Measurements from ENCODE around the gene CLDND1.

The CLDND1 gene

DNA sequence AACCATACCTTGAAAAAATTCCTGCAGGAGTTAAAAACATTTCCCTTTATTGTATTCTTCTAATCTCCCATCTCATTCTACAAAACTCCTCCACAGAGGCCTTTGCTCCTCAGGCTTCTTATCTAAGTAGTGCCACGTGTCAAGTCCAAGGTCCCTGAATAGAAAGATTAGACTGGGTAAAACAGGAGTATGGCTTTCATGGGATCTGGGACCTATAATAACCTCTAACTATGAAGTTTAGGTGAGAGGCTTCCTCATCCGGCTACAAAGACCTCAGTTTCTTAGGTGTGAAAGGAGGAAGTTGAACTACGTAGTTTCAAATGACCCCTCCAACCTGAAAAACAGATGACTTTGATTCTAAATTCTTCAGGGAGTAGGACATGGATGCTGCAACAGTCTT lies 29.1 kb upstream of the CLDND1 start:
- no peak for DNase-seq (ENCODE audit: low read depth)

DNA sequence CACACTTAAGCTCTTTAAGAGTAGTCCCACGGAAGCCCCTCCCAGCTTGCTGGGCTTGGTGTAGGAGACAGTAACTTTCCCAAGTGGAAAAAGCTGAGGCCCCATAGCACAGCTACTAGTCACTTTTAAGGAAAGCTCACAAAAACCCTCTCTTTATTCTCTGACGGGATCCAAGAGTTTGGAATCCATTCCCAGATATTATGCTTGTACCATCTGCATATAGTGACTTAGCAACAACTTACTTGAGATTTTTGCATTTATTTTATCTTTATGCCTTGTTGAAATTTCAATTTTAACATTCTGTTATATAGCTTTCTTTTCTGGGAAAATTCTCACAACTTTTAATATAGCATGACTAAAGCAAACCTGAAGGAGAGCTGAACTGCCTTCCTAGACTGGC lies 28.5 kb upstream of the CLDND1 start:
- no peak for DNase-seq (ENCODE audit: low read depth)

DNA sequence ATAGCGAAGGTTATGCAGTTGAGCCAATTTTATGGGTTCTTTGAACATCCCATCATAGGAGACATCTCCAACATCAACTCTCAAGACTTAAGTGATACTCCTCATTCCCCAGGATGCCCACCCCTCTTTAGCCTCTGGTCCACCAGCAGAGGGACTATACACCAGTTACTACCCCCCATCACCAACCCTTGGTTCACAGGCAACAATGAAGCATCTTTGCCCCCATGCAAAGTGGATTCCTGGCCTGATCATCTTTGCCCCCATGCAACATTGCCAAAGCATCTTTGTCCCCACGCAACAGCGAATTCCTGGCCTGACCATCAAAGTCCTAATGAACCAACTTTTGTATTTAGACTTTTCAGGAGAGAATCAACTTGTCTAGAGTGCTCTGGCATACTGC lies 28.1 kb upstream of the CLDND1 start:
- no peak for DNase-seq (ENCODE audit: low read depth)

DNA sequence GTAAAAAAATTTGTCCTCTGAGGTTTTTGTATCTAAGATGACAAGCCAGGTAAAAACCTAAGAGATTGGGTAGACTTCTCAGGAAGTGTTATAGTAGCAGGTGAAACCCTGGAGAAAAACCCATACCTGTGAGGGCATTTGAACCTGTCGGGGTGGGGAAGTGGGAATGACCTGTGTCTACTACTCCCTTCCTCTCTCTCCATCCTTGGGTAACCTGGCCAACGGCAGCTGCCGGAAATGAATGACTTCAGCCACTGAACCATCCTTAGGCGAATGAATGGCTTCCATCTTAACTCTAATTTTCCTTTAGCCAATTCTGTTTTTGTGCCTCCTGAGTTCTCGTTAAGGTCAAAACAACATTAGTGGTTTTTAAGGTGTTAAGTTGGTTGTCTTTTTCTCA lies 25.8 kb upstream of the CLDND1 start:
- DNase-seq (ENCODE audit: low read depth): no peak

DNA sequence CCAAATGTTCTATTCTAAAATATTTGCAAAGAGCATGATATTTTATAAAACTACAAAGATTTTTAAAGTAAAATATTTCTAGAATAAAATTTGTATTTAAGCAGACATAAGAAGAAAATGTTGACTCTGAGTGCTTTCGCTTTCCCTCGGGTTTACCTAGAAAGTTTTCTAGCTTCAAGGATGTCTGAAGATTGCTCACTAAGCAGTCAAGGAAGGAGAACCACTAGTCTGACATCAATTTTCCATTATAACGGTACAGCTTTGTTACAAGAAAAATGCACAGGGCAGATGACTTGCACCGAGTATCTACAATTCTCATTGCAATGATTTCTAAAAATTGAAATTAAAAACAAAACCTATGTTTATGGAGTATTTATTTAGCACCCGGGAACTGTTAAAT lies 23.2 kb upstream of the CLDND1 start:
- DNase-seq (ENCODE audit: low read depth): no peak

DNA sequence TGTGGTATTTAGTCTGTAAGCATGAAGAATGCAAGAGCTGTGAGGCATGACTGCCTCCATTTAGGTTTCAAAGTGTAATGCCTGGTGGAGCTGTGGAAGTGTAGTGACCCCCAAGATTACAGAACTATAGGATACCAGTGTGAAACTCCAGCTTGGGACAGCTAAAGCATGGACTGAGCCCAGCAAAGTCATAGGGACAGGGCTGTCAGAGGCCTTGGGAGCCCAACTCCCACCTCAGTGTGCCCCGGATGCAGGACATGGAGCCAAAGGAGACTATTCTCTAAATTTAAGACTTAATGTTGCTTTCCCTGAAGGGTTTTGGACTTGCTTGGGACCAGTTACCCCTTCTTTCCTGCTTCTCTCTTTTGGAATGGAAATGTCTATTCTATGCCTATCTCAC lies 19.9 kb upstream of the CLDND1 start:
- no peak for DNase-seq (ENCODE audit: low read depth)

DNA sequence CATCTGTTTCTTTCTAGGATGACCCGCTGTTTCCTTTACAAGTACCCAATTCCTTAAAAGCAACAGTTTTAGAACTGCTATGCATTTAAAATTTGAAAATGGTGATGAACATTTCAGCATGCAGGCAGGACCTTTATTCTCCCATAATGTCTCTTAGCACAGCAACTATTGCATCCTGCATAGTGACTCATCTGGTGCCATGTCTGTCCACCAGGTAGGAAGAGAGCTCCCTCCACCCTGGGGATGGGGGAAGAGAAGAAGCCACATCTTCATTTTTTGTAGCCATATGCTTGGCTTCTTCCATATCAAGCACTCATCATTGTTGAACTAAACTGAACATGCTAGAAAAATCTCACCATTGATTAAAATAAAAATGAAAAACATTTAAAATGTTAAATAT lies 19.0 kb upstream of the CLDND1 start:
- no peak for DNase-seq (ENCODE audit: low read depth)

DNA sequence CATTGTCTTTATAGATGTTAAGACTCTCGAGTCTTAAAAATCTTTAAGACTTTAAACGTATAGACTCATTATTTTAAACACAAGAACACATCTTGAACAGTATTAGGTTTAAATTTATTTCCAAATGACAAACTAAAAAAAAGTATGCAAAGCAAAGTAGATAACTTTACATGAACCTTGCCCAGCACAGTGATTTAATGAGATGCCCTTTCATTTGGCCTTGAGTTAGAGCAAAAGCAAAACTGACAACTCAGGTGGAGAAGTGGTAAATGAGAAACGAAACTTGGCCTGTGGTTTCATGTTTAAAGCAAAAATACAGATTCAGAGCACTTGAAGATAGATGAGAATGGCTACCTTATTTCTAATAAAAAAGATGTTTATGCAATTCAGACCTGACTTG lies 17.6 kb upstream of the CLDND1 start:
- no peak for DNase-seq (ENCODE audit: low read depth)

DNA sequence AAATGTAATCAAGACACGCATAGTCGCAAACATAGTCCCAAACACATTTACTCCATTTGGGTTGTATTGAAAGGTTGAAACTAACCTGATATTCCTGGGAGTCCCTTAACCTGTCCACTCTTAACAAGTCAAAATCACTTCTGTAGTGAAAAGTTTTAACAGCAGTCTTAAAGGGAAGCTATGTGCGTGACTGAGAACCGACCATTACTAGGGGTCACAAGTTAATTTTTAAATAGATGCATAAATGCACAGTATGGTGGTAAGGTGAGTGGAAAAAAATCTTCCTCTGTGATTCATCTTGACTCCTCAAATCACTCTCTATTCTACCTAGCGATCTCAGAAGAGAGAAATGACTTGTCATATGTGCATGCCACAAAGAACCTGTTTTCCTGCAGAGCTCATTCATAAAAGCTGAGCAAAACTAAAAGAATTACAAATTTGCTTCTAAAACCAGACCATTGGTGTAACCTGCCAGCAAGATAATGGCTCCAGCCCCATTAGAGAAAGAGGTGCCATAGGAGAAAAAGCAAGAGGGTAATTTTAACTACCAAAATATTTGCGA lies 13.8 kb upstream of the CLDND1 start:
- no peak for DNase-seq (ENCODE audit: low read depth)

DNA sequence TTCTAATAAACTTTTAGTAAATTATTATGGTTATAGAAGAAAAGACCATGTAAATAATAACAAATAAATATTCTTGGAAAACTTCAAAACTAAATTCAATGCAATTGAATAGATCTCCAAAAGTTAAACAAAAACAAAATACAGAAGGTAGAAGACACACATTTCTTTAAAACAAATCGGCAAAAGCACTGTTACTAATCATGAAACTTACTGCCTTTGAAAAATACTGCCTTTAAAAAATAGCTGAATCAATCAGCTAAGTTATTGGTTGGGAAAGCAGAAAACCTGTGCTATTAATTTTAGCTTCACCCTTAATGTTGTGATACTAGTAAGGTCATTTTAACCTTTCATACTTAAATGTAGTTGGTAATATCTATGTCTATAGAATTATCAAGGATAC lies 12.0 kb upstream of the CLDND1 start:
- no peak for DNase-seq (ENCODE audit: low read depth)

DNA sequence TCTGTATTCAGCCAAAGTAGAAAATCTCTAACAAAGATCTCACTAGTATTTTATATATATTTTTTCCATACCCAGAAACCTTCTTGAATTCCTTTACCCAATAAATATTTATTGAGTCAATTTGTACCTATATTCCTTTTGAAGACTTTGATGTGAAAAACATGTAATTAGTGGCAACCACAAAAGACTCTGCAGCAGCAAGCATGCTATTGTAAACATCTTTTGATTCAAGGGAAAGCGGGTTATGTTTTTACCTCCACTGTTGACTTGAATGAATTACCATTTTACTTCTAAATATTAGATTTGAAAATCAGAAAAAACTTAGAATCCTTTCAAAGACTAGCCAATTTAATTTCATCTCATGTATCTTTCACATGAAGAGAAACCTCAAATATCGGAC lies 11.5 kb upstream of the CLDND1 start:
- no peak for DNase-seq (ENCODE audit: low read depth)

DNA sequence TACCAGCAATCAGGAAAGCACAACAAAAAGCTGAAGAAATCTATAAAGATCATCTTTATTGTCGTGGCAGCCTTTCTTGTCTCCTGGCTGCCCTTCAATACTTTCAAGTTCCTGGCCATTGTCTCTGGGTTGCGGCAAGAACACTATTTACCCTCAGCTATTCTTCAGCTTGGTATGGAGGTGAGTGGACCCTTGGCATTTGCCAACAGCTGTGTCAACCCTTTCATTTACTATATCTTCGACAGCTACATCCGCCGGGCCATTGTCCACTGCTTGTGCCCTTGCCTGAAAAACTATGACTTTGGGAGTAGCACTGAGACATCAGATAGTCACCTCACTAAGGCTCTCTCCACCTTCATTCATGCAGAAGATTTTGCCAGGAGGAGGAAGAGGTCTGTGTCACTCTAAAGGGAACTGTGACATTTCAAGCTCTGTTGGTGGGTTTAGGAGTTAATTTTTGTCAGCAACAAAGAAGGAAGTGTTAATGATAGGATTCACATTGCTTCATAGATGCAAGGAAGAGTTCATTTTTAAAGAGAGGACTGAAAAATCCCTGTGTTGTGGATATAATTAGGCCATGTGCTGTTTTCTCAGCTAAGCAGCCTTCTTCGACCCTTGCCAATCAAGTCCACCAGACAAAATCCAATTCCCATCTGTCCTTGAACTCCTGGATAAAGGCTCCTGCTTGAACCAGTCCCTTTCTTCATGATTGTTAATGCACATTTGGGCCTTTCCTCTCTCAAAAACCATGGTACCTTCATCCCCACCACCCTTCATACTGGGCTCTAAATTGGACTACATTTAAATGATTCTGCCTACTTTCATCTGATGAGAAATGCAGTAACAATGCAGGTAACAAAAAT lies 10.2 kb upstream of the CLDND1 start:
- DNase-seq (ENCODE audit: low read depth): no peak

DNA sequence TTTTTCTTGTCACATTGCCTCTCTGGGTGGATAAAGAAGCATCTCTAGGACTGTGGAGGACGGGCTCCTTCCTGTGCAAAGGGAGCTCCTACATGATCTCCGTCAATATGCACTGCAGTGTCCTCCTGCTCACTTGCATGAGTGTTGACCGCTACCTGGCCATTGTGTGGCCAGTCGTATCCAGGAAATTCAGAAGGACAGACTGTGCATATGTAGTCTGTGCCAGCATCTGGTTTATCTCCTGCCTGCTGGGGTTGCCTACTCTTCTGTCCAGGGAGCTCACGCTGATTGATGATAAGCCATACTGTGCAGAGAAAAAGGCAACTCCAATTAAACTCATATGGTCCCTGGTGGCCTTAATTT lies 9.6 kb upstream of the CLDND1 start:
- no peak for DNase-seq (ENCODE audit: low read depth)

DNA sequence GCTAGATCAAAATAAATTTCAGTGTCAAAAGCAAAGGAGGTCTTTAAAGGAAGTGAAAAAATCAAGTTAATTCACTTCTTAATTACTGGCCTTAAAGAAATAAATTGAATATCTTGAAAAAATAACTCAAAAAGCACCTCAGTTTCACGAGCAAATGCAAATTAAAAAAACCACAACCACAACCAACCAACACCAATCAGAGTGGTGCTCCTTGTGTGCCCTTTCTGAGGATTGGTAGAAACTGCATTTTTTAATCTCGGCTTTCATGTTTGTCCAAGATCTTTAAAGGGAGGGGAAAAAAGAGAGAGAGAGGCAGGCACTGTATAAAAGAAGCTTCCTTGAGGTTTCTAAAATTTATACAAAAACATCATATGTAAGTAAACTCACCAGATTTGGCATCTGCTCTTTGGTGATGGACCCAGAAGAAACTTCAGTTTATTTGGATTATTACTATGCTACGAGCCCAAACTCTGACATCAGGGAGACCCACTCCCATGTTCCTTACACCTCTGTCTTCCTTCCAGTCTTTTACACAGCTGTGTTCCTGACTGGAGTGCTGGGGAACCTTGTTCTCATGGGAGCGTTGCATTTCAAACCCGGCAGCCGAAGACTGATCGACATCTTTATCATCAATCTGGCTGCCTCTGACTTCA lies 9.0 kb upstream of the CLDND1 start, which contains the start of gene GPR15:
Gene GPR15 (plus strand): TSS at position 357 of the 653 bp plus-strand sequence. CDS start 56 bp downstream, at position 413.
- DNase-seq (ENCODE audit: low read depth): no peak

DNA sequence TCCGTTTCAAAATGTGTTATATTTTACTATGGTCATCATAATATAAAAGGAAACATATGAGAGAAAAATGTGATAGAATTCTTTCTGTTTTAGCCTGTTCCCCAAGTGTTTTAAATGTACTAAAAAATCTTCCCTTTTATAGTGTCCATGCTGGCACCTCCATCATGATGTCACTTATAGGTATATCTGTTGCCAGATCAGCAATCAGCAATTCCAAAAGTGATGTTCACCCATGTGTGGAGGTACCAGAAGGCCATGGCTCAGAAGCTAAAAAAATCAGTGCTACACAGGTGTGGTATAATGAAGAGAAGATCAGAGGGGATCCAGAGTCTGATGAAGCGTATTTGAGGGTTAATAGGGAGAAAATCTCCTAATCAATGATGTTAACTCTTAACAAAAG lies 8.0 kb upstream of the CLDND1 start:
- DNase-seq (ENCODE audit: low read depth): no peak

DNA sequence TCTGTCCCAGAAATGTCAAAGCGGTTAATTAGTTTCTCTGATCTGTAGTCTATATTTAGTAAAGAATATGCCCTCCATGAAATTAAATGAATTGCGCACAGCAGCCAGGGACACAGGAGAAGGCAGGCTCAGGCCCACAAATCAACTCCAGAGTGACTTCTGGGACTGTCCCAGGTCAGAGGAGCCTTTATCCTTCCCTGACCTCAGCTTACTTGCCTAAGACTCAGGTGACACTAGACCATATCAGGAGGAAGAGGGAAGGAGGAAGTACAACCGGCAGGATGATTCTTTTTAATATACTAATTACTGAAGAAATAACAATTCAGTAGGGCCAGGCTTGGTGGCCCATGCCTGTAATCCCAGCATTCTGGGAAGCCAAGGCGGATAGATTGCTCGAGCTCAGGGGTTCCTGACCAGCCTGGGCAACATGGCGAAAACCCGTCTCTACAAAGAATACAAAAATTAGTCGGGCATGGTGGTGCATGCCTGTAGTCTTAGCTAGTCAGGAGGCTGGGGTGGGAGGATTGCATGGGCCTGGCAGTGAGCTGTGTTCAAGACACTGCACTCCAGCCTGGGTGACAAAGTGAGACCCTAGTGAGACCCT lies 7.3 kb upstream of the CLDND1 start:
- DNase-seq (ENCODE audit: low read depth): no peak

DNA sequence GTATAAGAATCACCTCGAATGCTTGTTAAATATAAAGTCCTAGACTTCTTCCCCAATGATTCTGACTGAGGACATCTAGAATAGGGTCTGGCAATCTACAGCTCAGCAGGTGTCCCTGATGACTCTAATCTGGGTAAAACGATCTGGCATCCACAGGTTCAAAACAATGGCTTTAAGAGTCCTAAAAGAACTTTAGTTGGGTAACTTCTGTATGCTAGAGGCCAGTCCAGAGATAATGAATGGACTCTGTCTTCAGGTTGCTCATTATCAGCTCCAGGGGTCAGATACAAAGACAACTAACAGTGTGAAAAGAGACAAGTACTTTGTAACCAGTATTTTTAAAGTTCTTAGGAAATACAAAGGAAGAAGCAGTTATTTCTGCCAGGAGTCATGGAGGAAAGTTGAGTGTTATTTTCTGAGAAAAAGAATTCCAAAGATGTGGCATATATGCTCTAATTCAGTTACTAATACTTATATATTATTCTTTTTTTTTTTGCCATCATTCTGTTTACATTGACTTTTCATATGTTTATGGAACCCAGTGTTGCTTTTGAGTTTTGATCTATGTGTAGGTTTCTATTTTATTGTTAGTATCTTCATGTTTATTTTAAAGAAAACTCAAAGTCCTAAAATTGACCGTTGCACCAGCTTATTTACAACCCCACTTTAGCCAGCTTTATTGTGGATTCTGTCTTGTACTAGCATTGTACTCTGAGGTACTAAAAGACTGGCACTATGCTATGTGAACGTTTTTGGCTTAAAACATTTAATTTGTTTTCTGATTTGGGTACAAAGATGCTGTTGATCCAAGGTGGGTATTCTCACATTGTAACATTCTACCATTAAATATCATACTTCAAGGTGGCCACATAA lies 6.0 kb upstream of the CLDND1 start:
- no peak for DNase-seq (ENCODE audit: low read depth)

DNA sequence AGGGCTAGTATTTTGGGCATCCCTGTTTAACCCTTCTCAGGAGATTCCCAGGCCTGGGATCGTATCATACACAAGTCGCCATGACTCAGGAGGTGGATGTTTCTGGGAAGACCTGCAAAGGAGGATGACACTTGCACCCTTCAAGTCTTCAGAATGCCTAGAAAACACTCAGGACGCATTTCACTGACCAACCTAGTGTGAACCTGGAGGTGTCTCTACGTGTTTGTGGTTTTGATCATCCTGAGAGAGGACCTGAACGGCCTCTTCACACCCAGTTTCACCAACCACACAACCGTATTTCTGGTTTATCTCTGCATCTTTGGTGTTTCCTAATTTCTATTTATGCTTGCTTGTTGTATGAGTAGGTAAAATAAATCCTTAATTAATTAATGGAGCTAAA lies 2.8 kb upstream of the CLDND1 start:
- DNase-seq (ENCODE audit: low read depth): no peak

DNA sequence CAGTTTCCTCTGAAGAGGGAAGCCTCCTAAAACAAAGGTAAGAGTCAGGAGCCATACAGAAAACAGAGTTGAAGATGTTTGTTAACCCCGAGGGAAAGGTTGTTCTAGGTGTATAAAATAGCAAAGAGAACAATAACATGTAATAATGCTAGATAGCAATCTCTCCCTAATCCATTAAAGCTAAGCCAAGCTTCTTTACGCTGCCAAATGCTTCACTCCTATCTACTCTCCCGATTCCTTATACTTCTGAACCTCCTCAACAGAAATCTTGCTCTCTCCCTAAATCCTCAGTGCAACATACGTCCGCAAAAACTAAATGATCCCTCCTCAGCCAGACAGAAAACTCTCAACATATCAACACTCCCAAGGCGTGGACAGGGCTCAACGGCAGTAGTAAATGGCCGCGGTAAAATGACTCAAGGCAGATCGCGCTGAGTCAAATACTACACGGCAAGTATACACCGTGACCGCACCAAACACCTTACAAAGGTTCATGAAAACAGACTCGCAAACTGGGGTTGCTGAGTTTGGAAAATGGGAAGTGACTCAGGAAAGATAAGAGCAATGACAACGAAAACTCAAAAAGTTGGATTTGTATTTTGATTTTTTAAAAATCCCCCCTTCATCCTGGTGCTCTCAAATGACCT lies 682 bp downstream of the CLDND1 start:
- no peak for DNase-seq (ENCODE audit: low read depth)

DNA sequence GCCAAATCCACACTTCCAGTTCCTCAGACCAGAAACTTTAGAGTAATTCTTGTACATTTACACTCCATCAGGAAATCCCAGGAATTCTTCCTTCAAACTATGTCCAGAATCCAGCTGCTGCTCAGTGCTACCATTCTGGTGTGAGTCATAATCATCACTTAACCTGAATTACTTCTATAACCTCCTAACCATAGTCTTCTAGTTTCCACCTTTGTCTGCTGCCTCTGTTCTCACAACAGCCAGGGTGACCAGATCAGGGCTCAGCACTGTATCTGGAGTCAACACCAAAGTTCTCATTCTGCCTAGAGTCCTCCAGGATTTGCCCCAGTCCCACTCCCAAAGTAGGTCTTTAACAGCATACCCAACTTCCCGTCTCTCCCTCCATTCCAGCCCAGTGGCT lies 3.4 kb downstream of the CLDND1 start:
- DNase-seq (ENCODE audit: low read depth): no peak

DNA sequence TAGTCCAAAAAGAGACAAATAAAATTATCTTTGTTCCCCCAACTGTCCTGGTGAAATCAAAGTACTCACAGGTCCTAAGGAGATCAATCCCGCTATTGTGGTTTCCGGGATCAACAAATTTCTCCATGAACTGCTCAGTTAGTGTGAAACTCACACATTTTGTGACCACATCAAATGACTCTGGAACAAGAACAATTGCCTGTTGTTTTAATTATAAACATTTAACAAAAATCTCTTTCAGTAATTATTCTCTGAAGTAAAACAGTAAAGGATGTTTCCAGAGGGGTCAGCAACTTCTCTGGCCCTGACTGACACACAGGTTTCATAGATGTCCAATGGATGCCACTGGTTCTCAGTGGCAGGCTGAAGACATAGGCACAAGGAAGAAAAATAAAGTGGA lies 3.9 kb downstream of the CLDND1 start:
- DNase-seq (ENCODE audit: low read depth): no peak

DNA sequence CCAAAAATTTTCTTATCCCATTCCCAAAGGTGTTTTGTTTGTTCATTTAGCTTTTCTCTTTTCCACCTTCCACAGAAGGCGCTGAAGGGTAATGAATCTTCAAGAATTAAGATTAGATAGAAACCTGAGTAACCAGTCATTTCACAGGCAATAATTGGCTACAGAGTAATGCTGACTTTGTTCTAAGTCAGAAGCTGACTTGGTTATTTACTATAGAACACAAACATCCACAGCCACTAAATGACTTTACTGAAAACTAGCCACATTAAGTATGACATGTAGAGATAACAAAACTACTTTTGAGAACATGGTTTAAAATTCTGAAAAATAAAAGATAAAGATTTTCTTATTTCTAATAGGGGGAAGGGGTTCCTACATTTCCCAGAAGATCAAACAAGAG lies 7.8 kb downstream of the CLDND1 start:
- no peak for DNase-seq (ENCODE audit: low read depth)
